Fibroblast of lung (primary cell): Measurements from ENCODE around the gene FARP1.

Experiments
- EZH2 ChIP-seq: IDR thresholded peaks from 2 replicates; pipeline ENCODE4 v1.5.1; 2012; ENCODE audit warnings: low read length, control low read depth, mild to moderate bottlenecking; ENCODE audit errors: missing control alignments
- TF ChIP-seq, protein P1 (sequence below), 2 donors: IDR thresholded peaks in 1 of 2; conservative IDR thresholded peaks in 1 of 2; 1 replicate in 1 of 2; 2 replicates in 1 of 2; pipeline ENCODE4 v1.5.1; 2011 to 2012; ENCODE audit warnings: low read length in 2 of 2, control low read depth in 1 of 2, inconsistent platforms in 1 of 2, low read depth in 1 of 2, mild to moderate bottlenecking in 1 of 2

DNA sequence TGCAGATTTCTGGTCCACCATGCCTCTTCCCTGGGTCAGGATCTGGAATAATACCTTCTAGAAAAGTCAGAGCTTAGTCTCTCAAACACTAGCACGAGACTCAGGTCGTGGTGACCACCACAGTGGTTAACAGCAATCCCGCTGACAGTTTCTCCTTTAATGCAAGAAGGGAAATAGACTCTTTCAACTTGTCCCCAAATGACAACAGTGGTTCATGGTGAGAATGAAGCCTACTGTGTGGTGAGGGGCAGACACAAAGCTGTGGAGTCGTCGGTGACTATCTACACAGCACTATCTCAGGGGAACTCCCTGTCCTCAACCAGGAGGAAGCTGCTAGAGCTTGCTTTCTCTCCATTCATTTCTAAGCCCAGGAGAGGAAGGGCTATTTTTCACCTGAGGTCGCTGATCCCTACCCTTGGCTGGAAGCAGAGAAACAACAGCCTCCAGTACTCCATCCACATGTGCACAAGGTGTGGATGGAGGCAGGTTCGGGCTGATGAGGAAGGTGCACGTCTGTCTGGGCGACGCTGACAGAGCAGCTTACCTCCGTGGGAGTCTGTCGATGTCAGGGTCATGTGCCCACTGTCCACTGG is 361.6 kb downstream of the FARP1 start:
- TF ChIP-seq, protein P1, sequence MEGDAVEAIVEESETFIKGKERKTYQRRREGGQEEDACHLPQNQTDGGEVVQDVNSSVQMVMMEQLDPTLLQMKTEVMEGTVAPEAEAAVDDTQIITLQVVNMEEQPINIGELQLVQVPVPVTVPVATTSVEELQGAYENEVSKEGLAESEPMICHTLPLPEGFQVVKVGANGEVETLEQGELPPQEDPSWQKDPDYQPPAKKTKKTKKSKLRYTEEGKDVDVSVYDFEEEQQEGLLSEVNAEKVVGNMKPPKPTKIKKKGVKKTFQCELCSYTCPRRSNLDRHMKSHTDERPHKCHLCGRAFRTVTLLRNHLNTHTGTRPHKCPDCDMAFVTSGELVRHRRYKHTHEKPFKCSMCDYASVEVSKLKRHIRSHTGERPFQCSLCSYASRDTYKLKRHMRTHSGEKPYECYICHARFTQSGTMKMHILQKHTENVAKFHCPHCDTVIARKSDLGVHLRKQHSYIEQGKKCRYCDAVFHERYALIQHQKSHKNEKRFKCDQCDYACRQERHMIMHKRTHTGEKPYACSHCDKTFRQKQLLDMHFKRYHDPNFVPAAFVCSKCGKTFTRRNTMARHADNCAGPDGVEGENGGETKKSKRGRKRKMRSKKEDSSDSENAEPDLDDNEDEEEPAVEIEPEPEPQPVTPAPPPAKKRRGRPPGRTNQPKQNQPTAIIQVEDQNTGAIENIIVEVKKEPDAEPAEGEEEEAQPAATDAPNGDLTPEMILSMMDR (conservative IDR thresholded peaks at IDR 0.05 in 1 of 2, IDR thresholded peaks at IDR 0.05 in 1 of 2; ENCODE audit: low read depth in 1 of 2, low read length in 2 of 2) = no peak
- no peak for TF ChIP-seq EZH2
